ENCODE measurements around the gene CBLB. TPM values are rescaled to one million over a fixed set of nuclear protein-coding genes. Genes with fewer than 3 reads are reported as not detected.
"Not testable (repeated sequence)": the region's sequence is repeated elsewhere in the genome, so short reads cannot be mapped to it uniquely, and the experiment has no call there.

Gene CBLB
- total RNA-seq, 1 donor from 2014 or later, result 38.6 TPM

DNA sequence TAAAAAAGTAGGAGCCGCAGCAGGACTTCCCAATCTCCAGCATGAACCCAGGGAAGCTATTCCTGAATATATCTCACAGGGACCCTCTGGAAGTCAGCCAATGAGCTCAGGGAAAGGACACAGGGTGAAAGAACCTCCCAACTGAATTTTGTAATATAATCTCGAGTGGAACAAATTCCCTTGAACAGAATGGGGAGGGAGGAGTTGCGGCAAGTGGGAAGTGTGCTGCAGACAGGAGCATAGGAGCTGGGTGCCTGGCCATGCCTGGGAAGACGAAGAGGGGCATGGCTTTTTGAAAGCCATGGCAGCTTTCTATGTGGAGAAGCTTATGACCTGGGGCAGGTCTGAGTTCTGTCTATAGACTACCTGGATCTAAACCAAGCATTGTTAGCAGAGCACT, 98.4 kb downstream of the CBLB start:
- intact Hi-C loops (cut with DNase I), result no loop called here
- DNase-seq (ENCODE audit: low spot score), result no peak

DNA sequence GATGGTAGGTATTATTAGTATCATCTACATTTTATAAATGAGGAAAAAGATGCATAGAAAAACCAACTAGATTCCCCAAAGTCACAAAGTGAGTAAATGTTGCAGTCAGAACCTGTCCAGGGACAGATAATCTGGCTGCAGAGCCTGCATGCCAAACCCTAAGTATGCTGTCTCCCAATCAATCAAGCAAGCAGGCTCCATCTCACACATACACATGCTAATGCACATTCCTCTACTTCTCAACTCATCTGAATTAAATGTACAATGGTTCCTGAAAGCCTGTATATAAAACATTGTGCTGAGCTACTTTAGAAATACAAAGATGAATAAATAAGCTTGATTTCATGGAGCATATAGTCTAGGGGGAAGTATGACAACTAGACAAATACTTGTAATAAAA, 101.0 kb downstream of the CBLB start:
- intact Hi-C loops (cut with DNase I), result no loop called here
- DNase-seq (ENCODE audit: low spot score), result no peak

DNA sequence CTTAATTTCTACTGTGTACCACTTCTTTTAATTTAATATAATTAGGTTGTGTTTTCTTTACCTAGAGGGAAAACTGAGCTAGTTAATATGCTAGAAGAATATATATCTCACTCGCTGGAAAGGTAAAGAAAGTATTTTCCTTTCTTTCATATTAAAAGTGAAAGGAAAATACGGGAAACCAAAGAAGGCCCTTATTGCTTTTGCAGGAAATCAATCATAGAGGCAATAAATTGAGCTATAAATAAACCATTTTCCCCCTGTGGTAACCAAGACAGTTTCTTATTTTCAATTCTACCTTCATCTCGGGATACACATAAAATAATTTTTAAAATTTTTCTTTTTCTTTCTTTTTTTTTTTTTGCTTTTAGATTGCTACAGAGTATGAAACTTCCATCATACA, 101.6 kb downstream of the CBLB start:
- DNase-seq (ENCODE audit: low spot score), result no peak
- intact Hi-C loops (cut with DNase I), result no loop called here

DNA sequence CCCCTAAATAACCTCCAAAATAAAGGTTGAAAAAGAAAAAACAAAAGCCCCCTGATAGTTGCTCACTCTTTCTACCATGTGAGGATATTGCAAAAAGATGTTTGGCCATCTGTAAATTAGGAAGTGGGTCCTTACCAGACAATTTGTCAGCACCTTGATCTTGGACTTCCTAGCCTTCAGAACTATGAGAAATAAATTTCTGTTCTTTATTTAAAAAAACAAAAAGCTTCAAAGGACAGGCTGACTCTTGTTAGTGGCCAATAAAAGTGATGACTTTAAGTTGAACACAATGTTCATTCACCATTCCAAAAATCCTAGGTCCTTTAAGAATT, 103.5 kb downstream of the CBLB start:
- DNase-seq (ENCODE audit: low spot score), result no peak
- intact Hi-C loops (cut with DNase I), result no loop called here

DNA sequence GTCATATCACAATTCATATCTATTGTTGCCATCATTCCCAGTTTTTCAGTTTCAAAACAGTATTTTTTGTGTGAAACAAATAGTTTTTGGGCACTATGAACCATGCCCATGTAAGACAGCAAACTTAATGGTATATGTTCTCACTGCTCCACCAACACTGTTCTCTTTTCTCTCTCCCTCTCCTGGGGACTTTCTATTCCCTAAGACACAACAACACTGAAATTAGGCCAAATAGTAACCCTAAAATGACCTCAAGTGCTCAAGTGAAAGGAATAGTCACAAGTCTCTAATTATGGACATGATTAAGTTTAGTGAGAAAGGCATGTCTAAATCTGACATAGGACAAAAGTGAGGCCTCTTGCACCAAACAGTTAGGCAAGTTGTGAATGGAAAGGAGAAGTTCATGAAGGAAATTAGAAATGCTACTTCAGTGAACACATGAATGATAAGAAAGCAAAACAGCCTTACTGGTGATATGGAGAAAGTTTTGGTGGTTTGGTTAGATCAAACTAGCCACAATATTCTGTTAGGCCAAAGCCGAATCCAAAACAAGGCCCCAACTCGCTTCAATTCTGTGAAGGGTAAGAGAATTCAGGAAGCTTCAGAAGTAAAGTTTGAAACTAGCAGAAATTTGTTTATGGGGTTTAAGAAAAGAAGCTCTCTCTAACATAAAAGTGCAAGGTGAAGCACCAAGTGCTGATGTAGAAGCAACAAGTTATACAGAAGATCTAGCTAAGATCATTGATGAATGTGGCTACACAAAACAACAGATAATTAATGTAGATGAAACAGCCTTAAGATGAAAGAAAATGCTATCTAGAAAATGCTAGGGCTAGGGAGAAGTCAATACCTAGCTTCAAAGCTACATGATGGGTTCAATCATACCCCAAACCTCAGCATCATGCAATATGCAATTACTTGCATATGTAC, 104.2 kb downstream of the CBLB start:
- DNase-seq (ENCODE audit: low spot score), result no peak
- intact Hi-C loops (cut with DNase I), result no loop called here

DNA sequence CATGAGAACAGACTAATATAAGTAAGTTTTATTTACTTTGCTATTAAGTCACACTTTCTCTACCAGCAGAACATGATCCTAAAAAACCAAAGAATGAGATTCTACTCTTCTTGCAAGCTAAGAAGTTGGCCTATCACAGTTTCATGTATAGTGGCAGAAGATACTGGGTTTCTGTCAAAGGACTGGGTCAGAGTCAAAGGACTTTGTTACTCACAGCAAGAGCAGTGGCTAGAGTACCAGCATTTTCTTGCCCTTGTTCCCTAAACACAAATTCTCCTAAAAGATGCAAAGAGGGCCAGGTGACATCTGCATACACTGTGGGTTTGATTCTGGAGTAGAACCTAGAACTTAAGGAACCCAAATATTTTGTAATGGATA, 105.2 kb downstream of the CBLB start:
- DNase-seq (ENCODE audit: low spot score), result no peak
- intact Hi-C loops (cut with DNase I), result no loop called here

DNA sequence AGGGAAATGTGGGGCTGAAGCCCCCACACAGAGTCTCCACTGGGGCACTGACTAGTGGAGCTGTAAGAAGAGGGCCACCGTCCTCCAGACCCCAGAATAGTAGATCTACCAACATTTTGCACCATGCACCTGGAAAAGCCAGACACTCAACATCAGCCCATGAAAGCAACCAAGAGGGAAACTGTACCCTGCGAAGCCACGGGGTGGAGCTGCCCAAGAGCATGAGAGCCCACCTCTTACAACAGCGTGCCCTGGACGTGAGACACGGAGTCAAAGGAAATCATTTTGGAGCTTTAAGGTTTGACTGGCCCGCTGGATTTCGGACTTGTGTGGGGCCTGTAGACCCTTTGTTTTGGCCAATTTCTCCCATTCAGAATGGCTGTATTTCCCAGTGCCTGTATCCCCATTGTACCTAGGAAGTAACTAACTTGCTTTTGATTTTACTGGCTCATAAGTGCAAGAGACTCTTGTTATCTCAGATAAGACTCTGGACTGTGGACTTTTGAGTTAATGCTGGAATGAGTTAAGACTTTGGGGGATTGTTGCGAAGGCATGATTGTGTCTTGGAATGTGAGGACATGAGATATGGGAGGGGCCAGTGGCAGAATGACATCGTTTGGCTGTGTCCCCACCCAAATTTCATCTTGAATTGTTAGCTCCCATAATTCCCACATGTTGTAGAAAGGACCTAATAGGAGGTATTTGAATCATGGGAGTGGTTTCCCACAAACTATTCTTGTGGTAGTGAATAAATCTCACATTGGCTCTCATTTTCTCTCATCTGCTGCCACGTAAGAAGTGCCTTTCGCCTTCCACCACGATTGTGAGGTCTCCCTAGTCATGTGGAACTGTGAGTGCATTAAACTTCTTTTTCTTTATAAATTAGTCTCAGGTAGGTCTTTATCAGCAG, 105.8 kb downstream of the CBLB start:
- intact Hi-C loops (cut with DNase I), result no loop called here
- DNase-seq (ENCODE audit: low spot score), result no peak

DNA sequence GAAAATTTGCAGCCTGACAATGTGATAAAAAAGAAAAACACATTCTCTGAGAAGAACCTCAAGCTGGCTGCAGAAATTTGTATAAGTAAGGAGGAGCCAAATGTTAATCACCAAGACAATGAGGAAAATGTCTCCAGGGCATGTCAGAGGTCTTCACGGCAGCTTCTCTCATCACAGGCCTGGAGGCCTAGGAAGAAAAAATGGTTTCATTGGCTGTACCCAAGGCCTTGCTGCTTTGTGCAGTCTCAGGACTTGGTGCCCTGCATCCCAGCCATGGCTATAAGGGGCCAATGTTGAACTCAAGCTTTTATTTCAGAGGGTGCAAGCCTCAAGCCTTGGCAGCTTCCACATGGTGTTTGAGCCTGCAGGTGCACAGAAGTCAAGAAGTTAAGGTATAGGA, 106.6 kb downstream of the CBLB start:
- intact Hi-C loops (cut with DNase I), result not testable (repeated sequence)

DNA sequence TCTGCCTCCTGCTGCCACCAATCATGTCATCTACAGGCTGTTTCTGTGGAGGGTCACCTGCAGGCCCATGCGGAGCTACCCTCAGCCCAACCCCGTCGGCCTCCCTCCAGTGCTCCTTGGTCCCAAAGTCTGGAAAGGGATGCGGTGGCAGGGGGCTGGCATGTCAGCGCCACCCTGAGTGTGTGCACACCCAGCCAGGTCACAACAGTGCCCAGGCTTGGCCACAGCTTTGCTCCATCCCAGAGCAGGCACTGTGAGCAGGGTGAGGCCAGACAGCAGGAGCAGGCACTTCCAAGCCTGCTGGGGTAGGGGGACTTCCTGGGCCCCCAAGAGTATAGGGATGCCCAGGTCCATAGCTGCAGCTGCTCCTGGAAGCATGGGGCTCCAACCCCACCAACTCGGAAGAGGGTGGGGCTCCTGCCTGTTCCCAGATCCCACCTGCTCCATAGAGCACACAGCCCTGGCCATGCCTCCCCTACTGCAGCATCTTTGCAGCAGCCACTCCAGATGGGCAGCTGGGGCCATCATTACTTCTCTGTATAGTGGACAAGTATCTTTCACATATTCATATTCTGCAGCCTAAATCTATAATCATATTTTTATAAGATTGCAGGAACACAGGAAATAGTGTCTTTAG, 109.3 kb downstream of the CBLB start:
- intact Hi-C loops (cut with DNase I), result no loop called here
- no peak for DNase-seq (ENCODE audit: low spot score)

More for the DNA sequence above, 106.6 kb downstream of the CBLB start:
- DNase-seq (ENCODE audit: low spot score), result not testable (repeated sequence)

DNA sequence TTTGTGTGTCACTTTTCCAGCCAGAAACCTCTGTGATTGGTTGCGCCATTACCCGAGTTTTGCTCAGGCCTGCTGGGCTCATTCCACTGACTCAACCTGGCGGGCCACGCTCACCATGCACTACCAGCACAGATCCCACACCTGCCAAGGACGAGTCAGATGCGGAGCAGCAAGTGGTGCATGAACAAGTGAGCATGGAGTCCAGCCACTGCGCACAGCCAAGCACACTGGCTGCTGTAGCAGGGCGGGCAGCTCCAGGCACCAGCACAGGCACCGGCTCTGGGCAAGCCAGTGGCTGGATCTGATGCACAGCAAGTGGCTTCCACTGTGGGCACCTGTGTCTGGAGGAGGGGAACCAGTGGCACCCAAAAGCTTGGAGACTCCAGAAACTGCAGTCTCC, 110.4 kb downstream of the CBLB start:
- no peak for DNase-seq (ENCODE audit: low spot score)

DNA sequence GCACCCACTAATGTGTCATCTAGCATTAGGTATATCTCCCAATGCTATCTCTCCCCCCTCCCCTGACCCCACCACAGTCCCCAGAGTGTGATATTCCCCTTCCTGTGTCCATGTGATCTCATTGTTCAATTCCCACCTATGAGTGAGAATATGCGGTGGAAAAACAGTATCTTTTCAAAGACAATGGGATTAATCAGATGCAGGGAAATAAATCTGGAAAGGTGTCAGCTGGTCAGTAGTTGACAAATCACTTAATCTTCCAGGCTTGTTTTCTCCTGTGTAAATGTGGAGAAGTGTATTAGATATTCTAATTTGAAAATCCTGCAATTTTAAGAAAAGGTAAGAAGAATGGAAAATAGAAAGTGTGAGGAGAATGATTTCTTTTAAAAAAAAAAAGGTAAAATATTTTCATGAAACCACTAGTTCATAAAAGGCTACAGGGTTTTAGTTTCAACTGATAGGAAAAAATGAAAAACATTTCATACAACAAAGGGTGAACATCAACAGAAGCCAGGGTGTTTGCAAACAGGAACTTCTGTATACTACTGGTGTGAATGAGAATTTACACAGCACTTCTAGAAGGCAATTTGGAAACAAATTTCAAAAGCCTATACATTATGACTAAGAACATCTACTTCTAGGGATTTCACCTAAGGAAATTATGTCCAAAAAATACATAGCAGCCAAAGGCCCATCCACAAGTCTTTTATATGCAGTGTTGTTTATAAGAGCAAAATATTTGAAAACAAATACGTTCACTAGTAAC, 113.5 kb downstream of the CBLB start:
- DNase-seq (ENCODE audit: low spot score), result no peak
- intact Hi-C loops (cut with DNase I), result no loop called here

More for the DNA sequence above, 110.4 kb downstream of the CBLB start:
- intact Hi-C loops (cut with DNase I), result no loop called here

DNA sequence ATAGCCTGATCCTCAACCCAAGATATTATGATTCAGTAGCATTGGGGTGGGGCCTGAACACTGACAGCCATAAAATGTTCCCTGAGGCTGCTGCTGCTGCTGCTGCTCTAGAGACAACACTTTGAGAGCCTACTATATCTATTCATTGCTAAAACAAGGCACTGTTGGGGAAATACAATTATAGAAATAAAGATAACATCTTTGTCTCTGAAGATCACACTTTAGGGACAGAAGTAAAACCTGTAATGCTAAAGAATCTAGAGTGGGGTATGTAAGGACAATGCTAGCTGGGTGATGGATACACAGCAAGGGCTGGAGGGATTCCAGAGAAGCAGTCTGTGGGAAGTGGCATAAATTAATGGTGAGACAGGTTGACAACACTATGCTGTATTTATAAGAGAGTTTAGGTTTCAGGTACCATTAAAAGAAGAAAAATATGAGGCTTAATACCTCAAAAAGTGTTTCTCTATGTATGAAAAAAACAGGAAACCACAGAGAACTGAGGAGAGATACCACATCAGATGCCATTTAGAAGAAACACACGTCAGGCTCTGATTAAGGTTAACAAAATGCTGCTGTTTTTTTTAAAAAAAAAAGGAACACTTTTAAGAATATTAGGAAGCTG, 115.9 kb downstream of the CBLB start:
- intact Hi-C loops (cut with DNase I), result no loop called here
- DNase-seq (ENCODE audit: low spot score), result no peak

DNA sequence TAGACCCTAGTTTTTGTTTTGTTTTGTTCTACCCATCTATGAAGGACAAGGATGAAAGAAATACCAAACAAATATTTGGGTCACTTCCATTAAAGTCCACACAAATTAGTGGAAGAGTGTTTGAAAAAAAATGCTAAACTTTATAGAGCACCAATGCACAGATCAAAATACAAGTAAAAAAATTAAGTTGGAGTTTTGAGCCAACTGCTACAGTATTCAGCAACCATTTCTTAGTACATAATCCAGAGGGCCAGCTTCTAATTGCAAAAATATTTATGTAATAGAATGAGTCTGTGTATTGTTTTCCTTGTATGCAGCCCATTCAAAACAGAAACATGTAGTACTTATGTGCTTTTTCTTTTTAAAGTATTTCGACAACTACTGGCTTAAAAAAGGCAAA, 121.1 kb downstream of the CBLB start:
- no peak for DNase-seq (ENCODE audit: low spot score)
- intact Hi-C loops (cut with DNase I), result loop anchor here (5.0 kb wide), 2 partner anchors 45 to 120 kb away; partner anchors contain the start of gene CBLB

DNA sequence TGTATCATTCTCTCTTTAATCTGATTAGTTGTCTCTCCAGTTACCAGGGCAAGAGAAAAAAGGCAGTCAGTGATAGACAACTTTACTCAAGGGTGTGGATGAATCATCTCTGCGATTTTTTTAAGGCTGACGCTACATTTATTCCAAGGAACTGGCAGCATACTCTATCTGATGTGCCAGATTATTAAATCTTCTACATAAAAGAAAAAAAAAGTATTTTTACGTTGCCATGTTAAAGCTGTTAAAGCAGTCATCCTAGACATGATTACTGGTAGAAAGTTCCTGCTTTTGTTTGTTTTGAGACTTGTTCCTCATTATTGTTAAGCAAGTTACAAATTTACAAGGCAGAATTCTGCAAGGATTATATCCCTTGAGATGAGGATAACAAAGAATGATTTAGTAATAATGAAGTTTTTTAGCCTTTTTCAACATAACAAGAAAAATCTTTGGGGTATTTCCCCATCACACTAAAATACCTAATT, 121.7 kb downstream of the CBLB start:
- intact Hi-C loops (cut with DNase I), result loop anchor here (5.0 kb wide), 2 partner anchors 45 to 120 kb away; partner anchors contain the start of gene CBLB
- no peak for DNase-seq (ENCODE audit: low spot score)

DNA sequence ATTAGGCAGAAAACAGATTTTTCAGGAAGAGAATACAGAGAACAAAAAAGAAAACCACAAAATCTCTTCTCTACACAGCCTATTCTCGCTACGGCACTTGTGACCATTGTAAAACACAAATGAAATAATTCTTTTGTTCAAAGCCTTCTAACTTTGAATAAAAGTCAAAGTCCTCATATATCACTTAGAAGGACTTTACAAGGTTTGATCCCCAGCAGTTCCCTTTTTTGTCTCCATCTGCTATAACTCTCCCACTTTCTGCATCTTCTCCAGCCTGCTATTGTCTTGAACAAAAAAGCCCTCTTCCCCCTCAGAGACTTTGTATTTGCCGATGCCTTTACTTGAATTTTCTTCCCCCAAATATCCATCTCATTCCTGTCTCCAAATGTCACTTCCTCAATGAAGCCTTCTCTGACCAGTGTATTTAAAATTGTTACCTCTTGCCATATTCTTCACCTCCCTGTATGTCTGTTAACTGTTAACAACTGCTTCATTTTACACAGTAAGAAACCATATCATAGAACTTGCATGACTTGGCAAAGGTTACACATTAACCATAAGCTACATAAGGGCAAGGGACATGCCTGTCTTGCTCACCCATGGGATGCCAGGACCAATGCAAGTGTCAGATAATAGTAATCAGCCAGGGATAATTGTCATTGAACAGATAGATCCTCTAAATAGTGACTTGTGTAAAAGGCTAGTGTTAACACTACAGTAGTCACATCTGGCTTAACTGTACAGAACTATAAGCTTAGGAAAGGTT, 122.4 kb downstream of the CBLB start:
- intact Hi-C loops (cut with DNase I), result loop anchor here (5.0 kb wide), 2 partner anchors 46 to 121 kb away; partner anchors contain the start of gene CBLB
- no peak for DNase-seq (ENCODE audit: low spot score)

DNA sequence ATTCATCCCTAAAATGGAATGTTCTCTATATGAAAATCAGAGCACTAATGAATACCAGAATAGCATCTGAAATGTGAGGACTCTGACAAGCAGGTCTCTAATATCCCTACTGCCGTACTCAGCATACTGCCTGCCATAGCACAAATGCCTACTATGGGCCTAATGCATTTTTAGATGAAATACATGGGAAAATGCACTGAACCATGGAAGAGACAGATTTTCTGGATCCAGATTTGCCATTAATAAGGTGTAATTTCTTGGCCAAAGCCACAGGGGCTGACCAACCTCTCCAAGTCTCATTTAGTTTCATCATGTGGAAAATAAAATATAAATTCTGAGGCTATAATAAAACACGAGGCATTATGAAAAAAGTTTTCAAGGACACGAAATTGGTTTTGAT, 123.8 kb downstream of the CBLB start:
- DNase-seq (ENCODE audit: low spot score), result no peak
- intact Hi-C loops (cut with DNase I), result loop anchor here (5.0 kb wide), 2 partner anchors 47 to 122 kb away; partner anchors contain the start of gene CBLB

DNA sequence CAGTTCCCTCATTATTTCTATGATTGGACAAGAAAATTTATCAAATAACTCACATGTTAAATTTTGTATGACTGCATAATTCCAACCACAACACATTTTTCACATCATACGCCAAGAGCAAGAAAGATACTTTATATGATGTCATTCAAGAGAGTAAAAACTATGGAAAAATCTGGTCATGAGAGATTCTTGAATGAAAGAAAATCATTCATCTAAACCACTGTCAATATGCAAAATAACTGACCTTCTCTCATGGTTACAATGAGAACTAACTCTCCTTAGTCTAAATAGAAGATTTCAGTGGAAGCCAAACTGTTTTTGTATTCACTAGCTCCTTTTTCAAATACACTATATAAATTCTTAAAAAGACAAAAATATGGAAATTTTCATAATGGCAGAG, 124.6 kb downstream of the CBLB start:
- intact Hi-C loops (cut with DNase I), result no loop called here
- DNase-seq (ENCODE audit: low spot score), result no peak

DNA sequence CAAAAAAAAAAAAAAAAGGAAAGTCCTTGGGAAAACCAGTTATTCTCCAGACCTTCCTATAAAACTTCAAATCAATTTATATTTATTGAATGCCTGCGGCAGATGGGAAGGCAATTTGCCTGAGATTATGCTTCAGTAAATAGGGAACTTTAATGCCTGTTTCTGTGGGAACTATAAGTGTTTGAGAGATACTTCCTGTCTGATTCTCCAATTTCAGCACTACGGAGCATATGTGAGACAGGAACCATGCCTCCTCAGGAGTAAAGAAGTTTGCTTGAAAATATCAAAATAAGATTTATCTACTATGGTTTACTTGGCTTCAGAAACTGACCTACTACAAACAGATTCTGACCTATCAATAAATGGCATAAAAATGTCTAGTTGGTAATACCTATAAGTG, 135.5 kb downstream of the CBLB start:
- intact Hi-C loops (cut with DNase I), result no loop called here
- DNase-seq (ENCODE audit: low spot score), result no peak
